Esophagus (tissue), 2 donors: Measurements from ENCODE around the gene IGSF10. TPM values are rescaled to one million over a fixed set of nuclear protein-coding genes. Genes with fewer than 3 reads are reported as not detected.
"Not testable (repeated sequence)": the region's sequence is repeated elsewhere in the genome, so short reads cannot be mapped to it uniquely, and the experiment has no call there.

Source experiments
- H3K27ac ChIP-seq, 2 donors: one replicate each; pipeline ENCODE4 v1.5.1; 2013; ENCODE audit warnings: low read depth in 2 of 2, mild to moderate bottlenecking in 2 of 2, inconsistent platforms in 1 of 2, low read length in 1 of 2, moderate library complexity in 1 of 2
- H3K27me3 ChIP-seq, 2 donors: one replicate each; pipeline ENCODE4 v1.6.1; 2013; ENCODE audit warnings: low read length in 2 of 2, control low read depth in 1 of 2, mild to moderate bottlenecking in 1 of 2; ENCODE audit not compliant: insufficient read depth in 2 of 2, control insufficient read depth in 1 of 2
- H3K36me3 ChIP-seq, 2 donors: one replicate each; pipeline ENCODE4 v1.6.1; 2013; ENCODE audit warnings: low read length in 1 of 2; ENCODE audit not compliant: control insufficient read depth in 2 of 2, insufficient read depth in 2 of 2
- H3K4me1 ChIP-seq, 2 donors: one replicate each; pipeline ENCODE4 v1.6.1; 2013; ENCODE audit warnings: low read length in 1 of 2; ENCODE audit not compliant: control insufficient read depth in 2 of 2, insufficient read depth in 2 of 2
- H3K4me3 ChIP-seq, 2 donors: one replicate each; pipeline ENCODE4 v1.5.1; 2013; ENCODE audit warnings: low read length in 2 of 2, mild to moderate bottlenecking in 2 of 2, low read depth in 1 of 2, moderate library complexity in 1 of 2
- H3K9me3 ChIP-seq, 2 donors: one replicate each; pipeline ENCODE4 v1.6.1; 2013; ENCODE audit warnings: mild to moderate bottlenecking in 2 of 2, low read depth in 1 of 2, low read length in 1 of 2, moderate library complexity in 1 of 2; ENCODE audit not compliant: control insufficient read depth in 2 of 2, insufficient read depth in 1 of 2
- WGBS, 2 donors: extraction: QIAGEN DNeasy Blood & Tissue Kit; methylation state at CpG; one replicate each; pipeline ENCODE4 v1.1.7; 2013; 5-methylcytosine and 5-hydroxymethylcytosine counted together
- polyA plus RNA-seq, 2 donors: library from polyadenylated mRNA; stranded (reverse); fragments of 200-250 nt; gene quantifications; one replicate each; pipeline ENCODE4 v1.2.3, GENCODE V29; 2013
- donor health status: healthy with polysubstance abuse.
- donor health status: Bipolar disorder and iron deficiency.

Gene IGSF10
- polyA plus RNA-seq, 2 donors, result 0.47 to 0.74 TPM

DNA sequence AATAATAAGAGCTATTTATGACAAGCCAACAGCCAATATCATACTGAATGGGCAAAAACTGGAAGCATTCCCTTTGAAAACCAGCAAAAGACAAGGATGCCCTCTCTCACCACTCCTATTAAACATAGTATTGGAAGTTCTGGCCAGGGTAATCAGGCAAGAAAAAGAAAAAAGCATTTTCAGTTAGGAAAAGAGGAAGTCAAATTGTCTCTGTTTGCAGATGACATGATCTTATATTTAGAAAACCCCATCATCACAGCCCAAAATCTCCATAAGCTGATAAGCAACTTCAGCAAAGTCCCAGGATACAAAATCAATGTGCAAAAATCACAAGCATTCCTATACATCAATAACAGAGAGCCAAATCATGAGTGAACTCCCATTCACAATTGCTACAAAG lies 27.0 kb upstream of the IGSF10 start:
- H3K4me1 ChIP-seq, H3K27ac ChIP-seq, H3K4me3 ChIP-seq, H3K36me3 ChIP-seq, H3K27me3 ChIP-seq, H3K9me3 ChIP-seq: not testable (repeated sequence)

DNA sequence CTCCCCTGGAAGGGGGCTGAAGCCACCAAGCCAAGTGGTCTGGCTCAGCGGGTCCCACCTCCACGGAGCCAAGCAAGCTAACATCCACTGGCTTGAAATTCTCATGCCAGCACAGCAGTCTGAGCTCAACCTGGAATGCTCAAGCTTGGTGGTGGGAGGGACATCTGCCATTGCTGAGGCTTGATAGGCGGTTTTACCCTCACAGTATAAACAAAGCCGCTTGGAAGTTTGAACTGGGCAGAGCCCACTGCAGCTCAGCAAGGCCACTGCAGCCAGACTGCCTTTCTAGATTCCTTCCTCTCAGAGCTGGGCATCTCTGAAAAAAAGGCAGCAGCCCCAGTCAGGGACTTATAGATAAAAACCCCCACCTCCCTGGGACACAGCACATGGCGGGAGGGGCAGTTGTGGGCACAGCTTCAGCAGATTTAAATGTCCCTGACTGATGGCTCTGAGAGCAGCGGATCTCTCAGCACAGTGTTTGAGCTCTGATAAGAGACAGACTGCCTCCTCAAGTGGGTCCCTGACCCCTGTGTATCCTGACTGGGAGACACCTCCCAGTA lies 23.2 kb upstream of the IGSF10 start:
- peaks cover 0 to 3% of the 10 kb centered on the region in 2 donors for H3K4me1 ChIP-seq
- no peaks in the 10 kb centered on the region for H3K27me3 ChIP-seq
- H3K27ac ChIP-seq, result no peak overlapping the region
- no peak overlapping the region for H3K4me3 ChIP-seq
- 87 to 89% methylated on average over 6 of the region's 6 CpGs for whole genome bisulfite sequencing, 2 donors
- H3K36me3 ChIP-seq, result no peaks in the 10 kb centered on the region
- H3K9me3 ChIP-seq, result peaks cover 0 to 4% of the 10 kb centered on the region in 2 donors

DNA sequence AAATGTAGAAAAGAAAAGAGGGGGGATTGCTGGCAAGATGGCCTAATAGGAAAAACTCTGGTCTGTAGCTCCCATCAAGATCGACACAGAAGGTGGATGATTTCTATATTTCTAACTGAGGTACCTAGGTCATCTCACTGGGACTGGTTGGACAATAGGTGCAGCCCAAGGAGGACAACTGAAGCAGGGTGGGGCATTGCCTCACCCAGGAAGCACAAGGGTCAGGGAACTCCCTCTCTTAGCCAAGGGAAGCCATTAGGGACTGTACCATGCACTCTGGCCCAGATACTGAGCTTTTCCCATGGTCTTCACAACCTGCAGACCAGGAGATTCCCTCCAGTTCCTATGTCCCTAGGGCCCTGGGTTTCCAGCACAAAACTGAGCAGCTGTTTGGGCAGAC lies 22.6 kb upstream of the IGSF10 start:
- Histone ChIP-seq H3K36me3 (no peaks in the 10 kb centered on the region), H3K9me3 (peaks cover 0 to 4% of the 10 kb centered on the region in 2 donors), H3K27ac (no peak overlapping the region), H3K4me1 (peaks cover 0 to 3% of the 10 kb centered on the region in 2 donors), H3K27me3 (no peaks in the 10 kb centered on the region), H3K4me3 (no peak overlapping the region)
- WGBS, 2 donors, result 90 to 93% methylated on average over 1 of the region's 1 CpG

DNA sequence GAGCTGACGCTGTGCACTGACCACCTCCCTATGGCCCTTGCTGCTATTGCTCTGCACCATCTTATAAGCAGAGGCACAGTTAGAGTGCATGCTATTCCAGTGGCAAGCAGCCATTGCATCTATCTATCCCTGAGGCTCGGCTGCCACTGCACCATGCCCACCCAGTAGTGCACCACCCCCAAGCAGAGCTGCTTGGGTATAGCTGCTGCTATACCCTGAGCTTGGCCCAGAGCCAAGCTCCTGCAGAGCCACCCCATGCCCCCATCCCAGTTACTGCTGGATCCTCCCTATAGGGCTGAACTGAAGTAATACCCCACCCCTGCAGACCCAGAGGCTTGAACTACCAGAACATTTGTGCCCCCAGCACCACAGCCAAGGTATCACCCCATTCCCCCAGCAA lies 19.6 kb upstream of the IGSF10 start:
- H3K4me1 ChIP-seq, result peaks cover 0 to 3% of the 10 kb centered on the region in 2 donors
- WGBS, 2 donors, result 91 to 94% methylated on average over 2 of the region's 2 CpGs
- H3K36me3 ChIP-seq, result no peaks in the 10 kb centered on the region
- no peak overlapping the region for H3K27ac ChIP-seq
- peaks cover 0 to 4% of the 10 kb centered on the region in 2 donors for H3K9me3 ChIP-seq
- no peak overlapping the region for H3K4me3 ChIP-seq
- H3K27me3 ChIP-seq, result no peaks in the 10 kb centered on the region

DNA sequence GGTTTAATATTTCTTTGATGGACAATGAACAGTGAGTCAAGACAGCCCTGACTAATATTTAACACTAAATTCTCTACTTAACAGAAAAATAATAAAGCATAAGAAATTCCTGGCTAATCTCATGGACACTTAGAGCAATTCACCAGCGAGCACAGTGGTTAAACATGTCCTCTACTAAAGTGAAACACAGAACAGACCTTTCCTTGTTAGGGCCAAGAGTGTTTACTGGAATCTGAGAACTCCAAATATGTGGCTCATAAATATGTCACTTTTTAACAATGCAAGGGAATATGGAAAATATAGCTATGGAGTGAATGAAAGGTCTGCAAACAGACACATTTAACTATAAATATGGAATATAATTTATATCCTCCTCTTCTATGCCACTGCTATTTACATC lies 18.6 kb upstream of the IGSF10 start:
- Histone ChIP-seq H3K4me3 (no peak overlapping the region), H3K27ac (no peak overlapping the region), H3K36me3 (no peaks in the 10 kb centered on the region), H3K27me3 (no peaks in the 10 kb centered on the region), H3K4me1 (peaks cover 0 to 3% of the 10 kb centered on the region in 2 donors), H3K9me3 (peaks cover 0 to 4% of the 10 kb centered on the region in 2 donors)
- 35 to 40% methylated on average over 1 of the region's 1 CpG for WGBS, 2 donors

DNA sequence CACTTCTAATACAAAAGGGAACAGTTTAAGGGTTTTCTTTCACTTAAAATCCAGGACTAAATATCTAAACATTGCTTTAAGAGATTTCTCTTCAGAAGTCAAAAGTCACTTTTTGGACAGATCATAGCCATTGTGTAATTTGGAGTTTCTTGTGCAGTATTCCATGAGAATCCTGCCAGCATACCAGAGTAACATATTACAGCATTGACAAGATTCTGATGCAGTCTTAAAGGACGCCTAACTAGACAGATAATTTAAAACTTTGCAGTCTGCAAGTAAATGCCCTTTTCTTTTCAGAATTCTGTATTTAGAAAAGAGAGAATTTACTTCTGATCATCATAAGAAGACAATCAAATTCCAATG lies 17.5 kb upstream of the IGSF10 start:
- WGBS, 2 donors, result 56 to 71% methylated on average over 1 of the region's 1 CpG
- Histone ChIP-seq H3K27me3 (no peaks in the 10 kb centered on the region), H3K4me1 (peaks cover 0 to 3% of the 10 kb centered on the region in 2 donors), H3K27ac (no peak overlapping the region), H3K36me3 (no peaks in the 10 kb centered on the region), H3K9me3 (peaks cover 0 to 4% of the 10 kb centered on the region in 2 donors), H3K4me3 (no peak overlapping the region)

DNA sequence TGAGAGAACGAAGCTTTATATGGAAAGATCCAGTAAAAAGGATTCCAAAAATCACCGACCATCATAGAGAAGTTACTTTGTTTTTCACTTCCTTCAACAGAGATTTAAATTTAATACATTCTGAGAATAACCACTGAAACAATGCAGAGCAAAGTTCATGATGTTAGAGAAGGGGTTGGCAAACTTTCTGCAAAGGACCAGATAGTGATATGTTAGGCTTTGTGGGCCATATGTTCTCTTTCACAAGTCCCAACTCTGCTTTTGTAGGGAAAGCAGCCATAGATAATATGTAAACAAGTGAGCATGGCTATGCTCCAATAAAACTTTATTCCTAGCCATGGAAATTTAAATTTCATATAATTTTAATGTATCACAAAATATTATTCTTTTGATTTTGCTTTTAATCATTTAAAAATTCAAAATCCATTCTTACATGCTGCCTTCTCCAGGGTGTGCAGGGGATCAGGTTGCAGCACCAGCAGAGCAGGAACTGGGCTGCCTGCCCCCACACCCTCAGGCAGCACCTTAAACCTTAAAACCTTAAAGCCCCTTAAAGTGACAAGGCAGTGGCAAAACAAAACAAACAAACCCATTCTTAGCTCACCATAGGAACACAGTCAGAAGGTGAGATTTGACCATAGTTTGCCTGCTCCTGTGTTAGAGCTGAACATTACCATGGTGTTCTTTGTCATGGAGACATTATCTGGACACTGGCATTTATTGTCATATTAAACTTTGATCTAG lies 16.9 kb upstream of the IGSF10 start:
- Histone ChIP-seq H3K36me3 (no peaks in the 10 kb centered on the region), H3K4me3 (no peak overlapping the region), H3K27me3 (no peaks in the 10 kb centered on the region), H3K27ac (no peak overlapping the region), H3K4me1 (peaks cover 0 to 3% of the 10 kb centered on the region in 2 donors), H3K9me3 (peaks cover 0 to 4% of the 10 kb centered on the region in 2 donors)
- WGBS, 2 donors, result 76 to 79% methylated on average over 2 of the region's 2 CpGs

DNA sequence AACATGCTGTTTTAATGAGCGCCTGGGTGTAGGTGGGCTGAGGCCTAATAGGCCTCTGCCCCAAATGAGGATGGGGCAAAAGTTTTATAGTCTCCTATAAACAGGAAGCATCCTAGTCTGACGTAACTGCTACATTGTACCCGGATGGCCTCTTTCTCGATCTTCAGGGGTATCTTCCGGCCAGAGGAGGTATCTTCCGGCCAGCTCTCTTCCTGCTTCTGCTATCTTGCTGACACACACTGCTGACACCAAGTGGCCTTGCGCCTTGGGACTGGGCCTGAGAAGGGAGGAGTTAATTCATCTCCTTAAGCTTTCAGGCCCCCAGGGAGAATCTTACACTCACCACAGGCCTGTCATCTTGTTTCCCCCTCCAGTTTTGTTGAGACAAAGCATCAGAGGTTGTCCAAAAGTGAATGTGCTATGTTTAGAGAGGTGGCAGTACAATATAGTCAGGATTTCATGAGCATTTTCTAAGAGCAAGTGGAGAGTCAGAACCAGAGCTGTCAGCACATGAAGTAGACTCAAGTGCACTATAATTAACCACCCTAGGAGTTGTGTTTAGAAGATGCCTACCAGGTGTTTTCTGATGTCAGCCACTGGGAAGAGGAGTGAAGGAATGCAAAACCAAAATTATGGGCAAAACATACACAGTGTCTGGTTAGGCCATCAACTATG lies 15.6 kb upstream of the IGSF10 start:
- peaks cover 0 to 3% of the 10 kb centered on the region in 2 donors for H3K4me1 ChIP-seq
- WGBS, 2 donors, result 82 to 89% methylated on average over 7 of the region's 7 CpGs
- H3K4me3 ChIP-seq, result no peak overlapping the region
- peaks cover 0 to 4% of the 10 kb centered on the region in 2 donors for H3K9me3 ChIP-seq
- no peaks in the 10 kb centered on the region for H3K27me3 ChIP-seq
- no peaks in the 10 kb centered on the region for H3K36me3 ChIP-seq
- H3K27ac ChIP-seq, result no peak overlapping the region

DNA sequence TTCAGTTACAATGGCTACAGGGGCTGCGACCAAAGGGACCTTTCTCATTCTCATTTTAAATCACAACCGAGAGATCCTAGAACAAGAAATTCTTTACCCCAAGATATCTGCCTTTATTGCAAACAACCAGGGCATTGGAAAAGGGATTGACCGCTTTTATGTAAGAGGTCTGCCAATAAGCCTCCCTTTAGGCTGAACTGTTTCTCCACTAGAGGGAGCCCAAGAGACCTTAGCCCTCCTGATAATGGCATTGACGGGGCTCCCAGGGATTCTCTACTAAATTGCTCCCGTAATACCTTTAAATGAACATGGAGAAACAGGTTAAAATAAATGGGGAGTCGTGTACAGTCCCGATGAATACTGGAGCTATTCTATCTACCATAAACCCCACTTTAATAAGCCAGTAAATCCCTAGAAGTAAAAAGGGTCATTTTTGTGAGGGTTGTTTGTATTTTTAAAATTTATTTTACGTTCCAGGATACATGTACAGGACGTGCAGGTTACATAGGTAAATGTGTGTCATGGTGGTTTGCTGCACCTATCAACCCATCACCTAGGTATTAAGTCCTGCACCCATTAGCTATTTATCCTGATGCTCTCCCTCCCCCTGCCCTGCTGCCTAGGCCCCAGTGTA lies 7.5 kb upstream of the IGSF10 start:
- Histone ChIP-seq H3K27ac (no peak overlapping the region), H3K36me3 (no peaks in the 10 kb centered on the region), H3K9me3 (no peaks in the 10 kb centered on the region), H3K4me3 (no peak overlapping the region), H3K4me1 (no peaks in the 10 kb centered on the region), H3K27me3 (no peaks in the 10 kb centered on the region)
- 50 to 53% methylated on average over 9 of the region's 9 CpGs for WGBS, 2 donors
